ENCODE measurements around the gene PLD5.
"Not testable (repeated sequence)": the region's sequence is repeated elsewhere in the genome, so short reads cannot be mapped to it uniquely, and the experiment has no call there.

Gene PLD5

DNA sequence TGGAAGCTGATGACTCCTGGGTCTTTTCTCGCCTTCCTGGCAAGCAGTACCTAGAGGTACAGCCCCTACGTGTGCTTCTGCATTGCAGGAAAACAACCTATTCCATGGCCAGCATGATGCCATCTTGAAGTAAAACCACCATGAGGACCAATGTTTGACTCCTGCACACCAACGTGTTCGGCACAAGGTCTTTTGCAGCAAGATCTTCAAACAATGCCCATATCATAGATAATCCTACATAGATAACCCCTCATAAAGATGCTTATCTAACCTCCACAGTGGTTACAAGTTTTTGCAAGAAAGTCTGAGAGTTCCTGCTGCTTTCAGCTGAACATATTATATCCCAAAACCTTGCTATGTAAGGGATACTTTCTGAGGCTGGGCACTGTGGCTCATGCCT lies 384.5 kb downstream of the PLD5 start:
- DNase-seq, result no peak

DNA sequence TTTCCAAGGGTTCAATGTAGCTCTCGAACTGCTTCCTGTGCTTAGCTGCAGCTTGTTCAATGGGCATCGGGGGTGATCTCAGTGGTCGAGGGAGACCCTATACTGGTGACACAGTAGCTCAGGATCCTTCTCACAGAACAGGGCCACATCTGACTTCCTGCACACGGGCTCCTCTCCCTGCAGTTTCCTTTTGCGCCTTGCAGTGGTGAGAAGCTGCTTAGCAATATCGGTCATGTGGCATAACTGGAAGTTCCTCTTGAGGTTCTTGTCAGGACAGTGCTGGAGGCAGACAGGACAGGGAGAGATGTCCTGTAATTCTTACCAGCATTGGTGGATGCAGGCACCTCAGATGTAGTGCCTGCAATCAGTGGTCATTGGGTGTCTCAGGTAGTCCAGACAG lies 385.1 kb downstream of the PLD5 start:
- peak; percentile 32 to 85 (median 64) for DNase-seq

DNA sequence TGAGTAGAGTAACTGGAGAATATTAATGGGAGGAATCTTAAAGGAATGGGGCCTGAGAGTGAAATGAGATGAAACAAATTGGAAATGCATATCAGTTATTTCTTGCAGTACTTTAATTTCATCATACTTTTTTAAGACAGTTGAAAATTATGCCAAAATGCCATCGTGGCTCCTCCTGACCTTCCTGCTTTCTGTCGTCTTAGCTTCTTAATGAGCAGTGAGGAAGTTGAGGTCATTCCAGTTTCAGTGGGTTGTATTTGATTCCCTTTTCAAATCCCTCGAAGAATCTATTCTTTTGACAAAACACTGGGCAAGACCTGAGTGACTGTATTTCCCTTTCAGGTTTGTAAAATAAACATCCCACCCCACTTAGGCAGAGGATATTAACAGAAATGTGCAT lies 390.7 kb downstream of the PLD5 start:
- peak in 3 of 4 experiments; percentile 17 to 67 (median 21) for DNase-seq

DNA sequence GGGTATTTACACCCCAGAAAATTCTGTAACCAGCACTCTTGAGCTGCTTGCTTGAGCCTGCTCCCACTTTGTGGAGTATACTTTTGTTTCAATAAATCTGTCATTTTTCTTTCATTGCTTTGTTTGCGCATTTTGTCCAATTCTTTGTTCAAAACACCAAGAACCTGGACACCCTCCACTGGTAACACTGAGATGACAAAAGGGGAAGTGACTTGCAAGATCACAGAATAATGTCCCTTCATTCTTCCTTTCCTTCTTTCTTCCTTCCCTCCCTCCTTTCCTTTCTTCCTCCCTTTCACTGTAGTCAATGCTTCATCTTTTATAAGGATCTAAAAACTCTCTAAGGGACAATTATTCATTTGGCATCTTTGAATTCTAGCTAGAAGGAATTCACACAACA lies 391.1 kb downstream of the PLD5 start:
- DNase-seq, result no peak

DNA sequence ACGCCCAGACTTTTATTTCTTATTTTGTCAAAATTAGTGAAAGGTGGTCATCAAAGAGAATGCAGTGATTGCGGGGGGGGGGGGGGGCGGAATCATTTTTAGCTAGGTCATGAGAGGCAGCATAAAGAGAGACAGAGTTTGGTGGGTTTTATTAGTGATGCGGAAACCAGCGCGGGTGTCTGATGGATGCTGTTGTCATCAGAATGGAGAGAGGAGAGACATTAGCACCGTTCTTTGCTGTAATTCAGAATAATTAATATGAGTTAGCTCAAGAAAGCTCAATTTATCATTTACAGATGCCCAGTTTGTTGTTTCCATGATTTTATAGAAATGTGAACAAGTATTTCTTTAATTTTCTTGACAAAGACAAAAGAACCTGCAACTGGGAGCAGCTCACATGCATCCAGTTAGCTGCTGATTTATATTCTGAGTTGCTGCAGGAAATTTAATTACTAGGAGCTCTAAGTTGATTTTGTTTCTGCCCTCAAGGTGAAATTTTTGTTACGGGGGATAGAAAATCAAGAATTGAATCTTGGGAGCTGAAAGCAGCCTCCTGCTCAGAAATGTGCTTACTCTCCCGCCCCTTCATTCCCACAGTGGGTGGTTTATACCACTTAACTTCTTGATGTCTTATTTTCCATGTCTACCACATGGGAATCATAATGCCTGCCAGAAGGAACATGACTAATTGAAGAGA lies 392.2 kb downstream of the PLD5 start:
- DNase-seq, result no peak

DNA sequence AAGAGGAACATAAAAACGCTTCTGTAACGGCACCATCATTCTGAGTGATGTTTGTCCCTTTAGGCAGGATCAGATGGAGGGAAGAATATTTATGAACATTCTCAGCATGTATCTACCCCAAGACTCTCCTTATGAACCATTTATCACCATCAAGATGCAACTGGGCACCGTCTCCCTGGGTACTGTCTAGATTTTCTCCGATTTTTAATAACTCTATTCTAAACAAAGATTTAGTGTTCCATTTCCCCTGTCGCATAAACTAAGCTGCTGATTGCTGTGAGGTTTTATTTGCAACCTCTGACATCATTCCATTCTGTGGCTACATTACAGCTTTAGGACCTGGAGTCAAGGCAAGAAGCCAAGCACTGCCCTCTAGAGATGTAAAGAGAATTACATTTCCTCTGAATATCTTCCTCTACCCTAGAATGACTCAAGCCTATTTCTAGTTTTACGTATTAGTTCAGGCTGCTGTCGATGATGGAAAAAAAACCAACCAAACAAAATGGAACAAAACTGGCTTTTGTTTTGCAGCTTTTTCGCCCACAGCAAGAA lies 395.5 kb downstream of the PLD5 start:
- no peak for DNase-seq

DNA sequence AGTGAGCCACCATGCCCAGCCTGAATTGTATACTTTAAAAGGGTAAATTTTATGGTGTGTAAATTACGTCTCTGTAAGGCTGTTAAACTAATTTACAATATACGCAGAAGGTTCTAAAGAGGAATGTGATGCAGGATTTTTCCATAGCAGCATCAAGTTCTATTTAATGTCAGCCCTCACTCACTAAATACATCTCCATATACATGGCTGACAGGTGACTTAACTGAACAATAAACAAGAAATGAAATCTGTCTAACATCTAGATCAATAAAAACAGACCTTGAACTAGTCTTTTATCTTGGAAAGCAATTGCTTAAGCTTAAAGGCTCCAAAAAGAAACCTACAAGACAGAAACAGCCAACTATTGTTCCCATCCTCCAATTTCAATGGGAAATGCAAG lies 404.1 kb downstream of the PLD5 start:
- DNase-seq, result no peak

DNA sequence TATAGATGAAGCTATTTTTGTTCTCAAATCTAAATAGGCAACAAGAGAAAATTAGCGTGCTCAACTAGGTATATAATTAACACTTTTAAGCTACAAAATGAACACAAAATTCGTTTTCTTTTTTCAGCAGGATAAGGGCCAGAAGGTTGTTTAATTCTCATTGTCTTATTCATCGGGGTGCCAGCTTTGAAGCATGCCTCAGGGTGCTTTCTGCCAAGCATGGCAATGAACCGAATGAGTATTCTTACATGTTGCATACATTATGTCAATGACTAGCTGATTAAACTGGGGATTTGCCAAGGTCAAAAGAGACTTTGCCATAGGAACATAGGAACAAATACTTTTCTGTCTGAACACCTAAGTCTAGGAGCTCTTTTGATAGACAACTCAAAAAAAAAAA lies 423.6 kb downstream of the PLD5 start:
- DNase-seq, result no peak

DNA sequence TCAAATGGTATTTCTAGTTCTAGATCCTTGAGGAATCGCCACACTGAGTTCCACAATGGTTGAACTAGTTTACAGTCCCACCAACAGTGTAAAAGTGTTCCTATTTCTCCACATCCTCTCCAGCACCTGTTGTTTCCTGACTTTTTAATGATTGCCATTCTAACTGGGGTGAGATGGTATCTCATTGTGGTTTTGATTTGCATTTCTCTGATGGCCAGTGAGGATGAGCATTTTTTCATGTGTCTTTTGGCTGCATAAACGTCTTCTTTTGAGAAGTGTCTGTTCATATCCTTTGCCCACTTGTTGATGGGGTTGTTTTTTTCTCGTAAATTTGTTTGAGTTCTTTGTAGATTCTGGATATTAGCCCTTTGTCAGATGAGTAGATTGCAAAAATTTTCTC lies 427.2 kb downstream of the PLD5 start:
- DNase-seq, result not testable (repeated sequence)

DNA sequence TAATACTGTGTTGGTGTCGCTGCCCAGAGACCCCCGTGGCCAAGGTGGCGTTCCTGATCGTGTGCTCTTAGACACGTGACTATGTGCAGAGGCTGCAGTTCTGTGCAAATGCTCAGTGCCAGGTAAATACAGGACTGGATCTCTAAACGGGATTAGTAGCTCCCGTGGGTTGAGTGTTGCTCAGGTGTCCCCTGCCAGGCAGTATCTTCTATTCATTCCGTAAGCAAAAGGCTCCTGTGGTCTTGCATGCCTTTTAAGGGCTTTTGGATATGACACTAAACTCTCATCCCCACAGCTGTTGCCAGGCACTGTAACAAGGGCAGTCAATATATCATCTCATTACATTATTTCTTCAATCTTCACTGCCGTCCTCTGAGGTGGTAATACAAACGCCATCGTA lies 431.4 kb downstream of the PLD5 start:
- DNase-seq, result no peak

DNA sequence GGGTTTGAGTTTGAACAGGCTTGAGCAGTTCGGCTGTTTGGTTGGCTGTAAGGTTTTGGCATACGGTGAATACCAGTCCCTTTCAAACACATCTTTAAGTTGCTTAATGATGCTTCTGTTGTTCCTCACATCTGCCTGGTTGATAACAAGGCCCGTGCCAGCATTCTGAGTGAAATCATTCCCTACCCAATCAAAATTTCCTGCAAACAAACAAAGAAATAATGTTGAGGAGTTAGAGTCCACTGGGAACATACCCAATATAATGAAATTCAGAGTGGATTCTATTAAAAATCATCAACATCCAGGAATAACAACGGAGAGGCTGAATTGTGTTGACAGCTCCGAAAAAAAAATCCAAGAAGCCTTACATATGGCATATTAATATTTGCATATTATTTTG lies 434.6 kb downstream of the PLD5 start:
- no peak for DNase-seq

DNA sequence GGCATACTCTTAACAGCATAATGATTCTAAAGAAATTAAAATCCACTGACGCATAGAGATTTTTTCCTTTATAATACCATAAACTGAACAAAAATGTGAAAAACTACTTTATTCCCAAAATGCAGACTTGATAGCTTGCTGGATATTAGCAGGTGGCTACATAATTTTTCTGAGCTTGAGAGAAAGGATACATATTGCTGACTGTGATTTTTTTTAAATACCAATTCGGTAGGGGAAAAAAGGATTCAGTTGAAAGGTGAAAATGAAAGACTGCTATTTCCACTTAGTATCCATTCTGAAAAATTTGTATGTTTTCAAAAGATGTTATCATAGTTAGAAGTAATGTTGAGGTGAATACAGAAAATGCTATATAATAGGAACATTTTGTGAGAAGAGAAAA lies 435.6 kb downstream of the PLD5 start:
- no peak for DNase-seq

DNA sequence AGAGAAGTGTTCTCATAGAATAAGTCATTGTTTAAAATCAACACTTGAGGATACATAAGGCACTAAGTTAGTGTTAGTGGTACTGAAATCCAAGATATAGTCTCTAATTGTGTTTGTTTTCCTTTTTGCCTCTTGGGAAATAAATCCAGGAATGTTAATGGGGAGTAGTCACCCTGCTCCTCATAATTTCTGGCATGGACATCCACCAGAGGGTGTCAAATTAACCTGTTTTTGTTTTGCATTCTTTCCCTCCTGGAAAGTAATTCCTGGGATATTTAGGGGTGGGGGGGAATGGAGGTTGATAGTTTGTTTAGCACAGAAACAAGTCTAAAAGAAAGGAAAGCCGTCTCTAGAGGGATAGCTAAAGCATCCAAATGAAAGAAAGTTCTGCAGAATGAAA lies 437.8 kb downstream of the PLD5 start:
- DNase-seq, result no peak

DNA sequence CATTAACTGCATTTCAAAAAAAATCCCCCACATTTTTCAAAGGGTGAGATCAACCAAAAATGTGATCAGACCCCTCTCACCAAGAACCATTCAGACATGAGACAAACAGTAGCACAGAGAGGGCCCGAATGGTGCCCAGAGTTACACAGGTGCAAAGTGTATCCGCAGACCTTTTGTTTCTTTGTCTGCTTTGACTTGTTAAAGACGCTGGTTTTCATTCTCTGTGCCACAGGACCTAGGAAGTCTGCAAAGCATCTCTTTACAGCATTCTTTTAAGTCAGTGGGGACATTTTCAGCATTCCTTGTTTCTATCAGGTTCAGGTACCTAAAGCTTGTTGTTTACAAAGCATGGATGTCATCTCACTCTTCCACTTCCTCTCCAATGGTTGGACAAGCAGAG lies 438.4 kb downstream of the PLD5 start:
- DNase-seq, result no peak

DNA sequence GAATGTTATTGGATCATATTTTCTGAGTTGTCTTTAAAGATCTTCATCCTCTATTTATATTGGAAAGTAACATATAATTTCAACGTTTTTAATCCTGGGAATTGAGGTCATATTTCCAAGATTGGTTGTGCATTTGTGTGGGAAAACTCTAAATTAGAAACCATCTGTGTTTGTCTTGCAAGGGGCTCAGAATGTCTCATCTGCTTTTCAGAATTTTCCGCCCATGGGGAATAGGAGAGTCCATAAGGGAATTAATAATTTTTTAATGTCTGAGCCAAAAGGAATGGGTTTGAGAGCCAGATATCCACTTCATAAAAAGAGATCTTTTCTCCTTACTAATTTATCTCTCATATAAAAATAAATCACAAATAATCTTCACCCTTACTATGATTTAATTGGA lies 440.8 kb downstream of the PLD5 start:
- no peak for DNase-seq

DNA sequence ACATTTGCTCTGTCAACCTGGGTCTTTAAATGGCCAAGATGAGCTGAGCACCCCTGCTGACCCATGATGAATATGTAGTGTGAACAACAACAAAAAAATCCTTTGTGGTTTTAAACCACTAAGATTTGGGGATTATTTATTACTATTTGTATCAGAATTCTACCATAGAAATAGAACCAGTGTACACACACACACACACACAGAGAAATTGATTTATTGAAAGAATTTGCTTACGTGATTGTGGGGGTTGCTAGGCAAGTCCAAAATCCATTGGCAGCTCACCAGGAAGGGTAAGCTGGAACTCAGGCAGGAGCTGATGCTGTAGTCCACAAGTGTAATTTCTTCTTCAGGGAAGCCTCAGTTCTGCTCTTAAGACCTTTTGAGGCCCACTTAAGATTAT lies 443.1 kb downstream of the PLD5 start:
- DNase-seq, result no peak

DNA sequence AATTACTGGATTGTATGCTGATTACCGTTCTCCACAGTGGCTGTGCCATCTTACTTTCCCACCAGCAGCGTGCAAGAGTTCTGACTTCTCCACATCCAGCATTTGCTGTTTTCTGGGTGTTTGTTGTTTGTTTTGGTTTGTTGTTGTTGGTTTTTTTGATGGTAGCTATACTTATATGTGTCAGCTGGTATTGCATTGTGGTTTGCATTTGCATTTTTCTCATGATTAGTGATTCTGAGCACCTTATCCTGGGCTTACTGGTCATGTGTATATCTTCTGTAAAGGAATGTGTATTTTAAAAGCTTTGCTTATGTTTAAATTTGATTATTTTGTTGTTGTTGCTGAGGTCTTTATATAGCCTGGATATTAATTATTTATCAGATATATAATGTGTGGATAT lies 458.7 kb downstream of the PLD5 start:
- DNase-seq, result no peak

DNA sequence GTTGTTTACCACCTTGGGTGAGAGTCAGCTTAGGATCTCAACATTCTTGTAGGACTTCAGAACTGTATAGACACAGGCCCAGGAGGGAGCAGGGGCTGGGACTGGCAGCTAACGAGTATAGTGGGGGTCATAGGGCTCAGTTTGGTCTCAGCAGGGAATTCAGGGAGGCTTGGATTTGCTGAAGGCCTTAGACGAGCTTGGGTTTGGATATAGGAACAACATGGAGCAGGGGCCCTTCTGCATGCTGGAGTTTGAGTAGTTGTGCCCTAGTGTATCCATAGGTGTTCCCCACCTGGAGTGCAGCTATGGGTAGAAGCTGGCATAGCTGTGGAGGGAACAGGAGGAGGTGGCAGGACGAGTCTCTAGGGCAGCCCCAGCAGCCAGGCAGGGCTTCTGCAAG lies 462.2 kb downstream of the PLD5 start:
- no peak for DNase-seq

DNA sequence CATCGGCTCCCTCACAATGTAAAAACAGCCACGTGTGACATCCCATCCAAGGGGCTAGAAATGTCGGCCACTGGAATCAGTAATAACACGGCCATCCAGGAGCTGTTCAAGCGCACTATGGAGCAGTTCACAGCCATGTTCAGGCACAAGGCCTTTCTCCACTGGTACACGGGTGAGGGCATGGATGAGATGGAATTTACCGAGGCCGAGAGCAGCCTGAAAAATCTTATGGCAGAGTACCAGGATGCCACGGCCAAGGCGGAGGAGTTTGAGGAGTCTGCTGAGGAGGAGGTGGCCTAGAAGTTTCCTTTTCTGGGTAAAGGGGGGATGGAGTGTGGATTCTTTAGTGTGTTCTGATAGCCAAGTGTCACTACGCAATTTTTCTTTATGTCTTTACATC lies 464.5 kb downstream of the PLD5 start:
- DNase-seq, result no peak

DNA sequence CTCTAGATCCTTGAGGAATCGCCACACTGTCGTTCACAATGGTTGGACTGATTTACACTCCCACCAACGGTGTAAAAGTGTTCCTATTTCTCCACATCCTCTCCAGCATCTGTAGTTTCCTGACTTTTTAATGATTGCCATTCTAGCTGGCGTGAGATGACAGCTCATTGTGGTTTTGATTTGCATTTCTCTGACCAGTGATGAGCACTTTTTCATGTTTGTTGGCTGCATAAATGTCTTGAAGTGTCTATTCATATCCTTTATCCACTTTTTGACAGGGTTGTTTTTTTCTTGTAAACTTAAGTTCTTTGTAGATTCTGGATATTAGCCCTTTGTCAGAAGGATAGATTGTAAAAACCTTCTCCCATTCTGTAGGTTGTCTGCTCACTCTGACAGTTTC lies 465.9 kb downstream of the PLD5 start:
- not testable (repeated sequence) for DNase-seq

DNA sequence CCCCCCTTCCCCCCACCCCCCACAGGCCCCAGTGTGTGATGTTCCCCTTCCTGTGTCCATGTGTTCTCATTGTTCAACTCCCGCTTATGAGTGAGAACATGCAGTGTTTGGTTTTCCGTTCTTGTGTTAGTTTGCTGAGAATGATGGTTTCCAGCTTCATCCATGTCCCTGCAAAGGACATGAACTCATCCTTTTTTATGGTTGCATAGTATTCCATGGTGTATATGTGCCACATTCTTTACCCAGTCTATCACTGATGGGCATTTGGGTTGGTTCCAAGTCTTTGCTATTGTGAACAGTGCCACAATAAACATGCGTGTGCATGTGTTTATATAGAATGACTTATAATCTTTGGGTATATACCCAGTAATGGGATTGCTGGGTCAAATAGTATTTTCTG lies 466.3 kb downstream of the PLD5 start:
- not testable (repeated sequence) for DNase-seq

DNA sequence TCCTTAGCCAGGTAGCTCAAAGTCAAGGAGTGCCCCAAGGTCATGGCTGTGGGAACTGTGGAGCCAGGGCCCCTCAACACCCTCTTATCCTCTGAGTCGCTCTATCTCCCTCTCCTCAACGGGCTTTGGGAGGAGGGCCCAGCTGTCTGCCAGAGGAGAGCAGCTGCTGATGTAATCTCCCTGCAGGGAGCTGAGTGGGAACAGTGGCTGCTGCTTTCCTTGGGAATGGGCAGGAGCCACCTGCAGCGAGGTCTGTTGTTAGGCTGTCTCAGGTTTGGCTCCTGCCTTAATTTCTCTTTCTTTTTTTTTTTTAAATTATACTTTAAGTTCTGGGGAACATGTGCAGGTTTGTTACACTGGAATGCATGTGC lies 466.8 kb downstream of the PLD5 start:
- DNase-seq, result no peak

DNA sequence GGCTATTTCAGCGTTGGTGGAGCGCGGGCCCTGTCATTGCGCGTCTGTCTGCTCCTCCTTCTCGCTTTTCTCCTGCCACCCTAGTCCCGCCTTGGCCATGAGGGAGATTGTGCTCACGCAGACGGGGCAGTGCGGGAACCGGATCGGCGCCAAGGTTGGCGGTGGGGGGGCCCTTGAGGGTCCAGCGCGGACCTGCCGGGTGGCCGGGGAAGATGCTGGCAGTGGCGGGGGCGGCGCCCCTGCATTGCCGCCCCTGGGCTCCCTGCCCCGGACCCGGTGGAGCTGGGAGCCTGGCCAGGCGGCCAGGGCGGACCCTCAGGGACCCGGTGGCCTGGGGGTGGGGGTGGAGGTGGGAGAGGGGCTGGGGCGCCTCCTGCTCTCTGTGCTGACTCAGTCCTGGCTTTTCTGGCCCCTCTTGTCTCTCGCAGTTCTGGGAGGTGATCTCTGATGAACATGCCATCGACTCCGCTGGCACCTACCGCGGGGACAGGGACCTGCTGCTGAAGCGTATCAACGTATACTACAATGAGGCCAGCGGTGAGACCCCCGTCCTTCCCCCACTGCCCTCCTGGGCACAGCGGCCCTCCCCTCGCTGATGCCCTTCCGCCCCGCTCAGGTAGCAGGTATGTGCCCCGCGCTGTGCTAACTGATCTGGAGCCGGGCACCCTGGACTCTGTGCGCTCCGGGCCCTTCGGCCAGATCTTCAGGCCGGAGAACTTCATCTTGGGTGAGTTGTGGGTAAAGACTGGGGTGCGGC lies 467.3 kb downstream of the PLD5 start:
- no peak for DNase-seq

DNA sequence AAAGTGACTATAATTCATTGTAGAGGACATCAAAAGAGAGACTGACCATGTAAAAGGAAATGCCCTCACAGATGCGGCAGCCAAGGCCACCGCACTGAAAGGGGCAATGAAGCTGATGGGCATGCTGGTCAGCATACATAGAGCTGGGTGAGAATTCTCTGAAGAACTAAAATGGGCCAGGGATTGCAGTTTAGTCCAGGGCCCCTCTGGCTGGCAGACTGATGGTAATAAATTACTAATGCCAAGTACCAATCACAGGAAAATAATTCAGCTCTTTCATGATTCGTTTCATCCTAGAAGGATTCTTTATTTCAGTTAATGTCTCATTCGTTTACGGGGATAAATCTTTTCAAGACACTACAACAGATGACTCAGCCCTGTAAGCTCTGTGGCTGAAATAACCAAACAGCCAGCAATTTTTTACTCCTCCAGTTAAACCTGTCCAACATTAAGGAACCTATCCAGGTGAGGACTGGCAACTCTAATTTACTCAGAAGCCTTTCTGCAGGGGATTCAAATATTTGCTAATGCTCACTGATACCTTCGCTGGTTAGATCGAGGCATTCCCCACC lies 468.7 kb downstream of the PLD5 start:
- no peak for DNase-seq
